GM21529 (cell line): ENCODE data around the gene HS6ST2.

Experiments used
- ATAC-seq: cut with Tn5 transposase; IDR thresholded peaks from one replicate; pipeline ENCODE4 v1.9.1; 2021; ENCODE audit not compliant: unreplicated experiment

Gene HS6ST2

DNA sequence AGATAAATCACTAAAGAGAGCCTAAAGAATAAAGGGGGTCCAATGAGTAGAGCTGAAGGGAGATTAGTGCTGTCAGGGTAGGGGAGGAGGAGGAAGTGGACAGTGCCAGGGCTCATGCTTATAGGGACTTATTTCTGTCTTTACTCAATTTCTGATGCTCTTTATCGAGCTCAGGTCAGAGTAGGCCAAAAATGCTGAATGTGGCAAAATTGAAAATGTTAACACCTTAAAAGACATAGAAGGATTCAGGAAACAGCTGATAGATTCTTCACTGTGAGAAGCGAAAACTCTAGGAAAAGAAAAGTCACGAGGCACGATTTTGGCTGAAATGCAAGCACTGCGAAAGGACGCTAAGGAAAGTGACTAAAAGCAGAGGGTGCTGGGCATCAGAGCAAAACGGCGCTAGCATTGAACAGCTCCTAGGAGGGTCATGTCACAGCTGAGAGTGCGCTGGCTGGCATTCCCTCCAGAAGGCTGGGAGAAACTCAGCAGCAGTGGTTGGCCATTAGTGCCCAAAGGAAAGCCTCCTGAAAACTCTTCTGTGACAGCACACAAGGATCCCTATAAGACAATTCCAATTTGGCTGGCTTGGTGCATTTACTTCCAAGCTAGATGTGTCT is 150.9 kb downstream of the HS6ST2 start:
- ATAC-seq = no peak

DNA sequence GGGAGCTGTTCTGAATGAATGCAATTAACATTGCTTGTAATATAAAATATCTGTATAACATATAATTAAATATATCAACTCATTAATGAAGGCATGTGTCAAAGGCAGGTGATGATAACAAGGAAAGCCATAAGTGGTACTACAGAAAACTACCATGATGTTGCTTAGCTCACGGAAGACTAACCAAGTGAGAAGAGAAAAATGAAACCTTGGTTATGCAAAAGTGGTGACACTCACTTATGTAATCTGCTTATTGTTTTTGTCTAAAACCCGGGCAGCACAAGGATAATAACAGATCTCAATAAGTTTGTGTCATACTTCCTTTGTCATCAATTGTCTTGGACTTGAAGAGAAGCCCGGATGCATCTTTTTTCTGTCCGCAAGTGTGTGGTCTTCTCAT is 156.4 kb downstream of the HS6ST2 start:
- no peak for ATAC-seq

GRCh38 chrX:132795181-132795580 is 163.2 kb downstream of the HS6ST2 start:
- ATAC-seq = no peak

DNA sequence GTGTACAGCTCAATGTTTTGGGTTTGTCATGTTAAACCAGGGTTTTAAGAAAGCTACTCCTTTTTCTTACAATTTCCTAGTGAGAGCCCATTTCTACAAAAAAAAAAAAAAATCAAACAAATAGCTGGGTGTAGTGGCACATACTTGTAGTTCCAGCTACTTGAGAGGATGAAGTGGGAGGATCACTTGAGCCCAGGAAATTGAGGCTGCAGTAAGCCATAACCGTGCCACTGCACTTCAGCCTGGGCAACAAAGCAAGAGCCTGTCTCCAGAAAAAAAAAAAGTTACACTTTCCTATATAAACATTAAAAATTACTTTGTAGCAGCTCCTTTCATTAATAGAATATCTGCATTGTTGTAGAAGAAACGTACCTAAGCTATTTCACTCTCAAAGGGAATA is 166.7 kb downstream of the HS6ST2 start:
- no peak for ATAC-seq

DNA sequence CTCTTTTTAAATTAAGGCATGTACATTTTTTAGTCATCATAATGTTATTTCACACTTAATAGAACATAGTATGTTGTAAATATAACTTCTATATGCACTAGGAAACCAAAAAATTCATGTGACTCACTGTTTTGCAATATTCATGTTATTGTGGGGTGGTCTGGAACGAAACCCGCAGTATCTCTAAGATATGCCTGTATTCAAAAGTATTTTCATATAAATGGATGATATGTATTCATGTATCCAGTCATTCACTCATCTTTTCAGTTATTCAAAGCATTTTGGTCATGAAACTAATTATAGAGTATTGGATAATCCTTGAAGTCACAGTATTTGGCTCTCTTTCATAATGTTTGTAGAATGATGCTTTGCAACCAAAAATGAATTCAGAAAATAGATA is 168.1 kb downstream of the HS6ST2 start:
- ATAC-seq = no peak

DNA sequence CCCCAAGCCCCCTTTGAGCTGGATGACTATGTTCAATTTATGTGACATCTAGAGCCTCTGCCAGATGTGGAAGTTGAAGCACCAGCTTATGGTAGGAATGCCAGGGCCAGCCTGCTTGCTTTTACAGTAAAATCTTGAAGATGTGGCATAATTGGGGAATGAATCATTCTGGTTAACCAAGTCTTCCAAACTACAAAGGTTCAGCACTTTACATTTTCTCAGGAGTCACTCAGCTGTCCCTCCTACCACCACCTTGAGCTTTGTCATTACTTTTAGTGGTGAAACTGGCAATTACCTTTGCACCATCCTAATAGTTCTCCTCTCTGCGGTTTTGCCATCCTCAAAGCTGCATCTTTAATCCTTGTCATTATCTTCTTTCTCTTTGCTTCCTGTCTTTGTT is 172.2 kb downstream of the HS6ST2 start:
- no peak for ATAC-seq

DNA sequence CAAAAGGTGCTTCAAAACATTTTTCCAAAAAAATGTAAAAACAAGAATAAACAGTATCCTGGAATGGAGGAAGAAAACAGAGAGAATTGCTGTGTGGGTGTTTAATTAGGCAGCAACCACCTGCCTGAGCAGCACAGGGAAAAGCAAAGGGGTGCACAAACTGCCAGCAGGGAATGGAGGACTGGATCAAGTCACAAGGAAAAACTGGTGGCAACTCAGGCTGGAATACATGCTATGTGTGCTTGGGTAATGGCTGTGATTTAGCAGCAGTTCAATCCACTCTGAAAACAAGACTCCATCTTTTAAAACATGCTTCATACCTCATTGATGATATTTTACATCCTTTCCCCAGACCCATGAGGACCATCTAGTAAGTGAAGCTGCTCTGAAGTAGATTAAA is 179.5 kb downstream of the HS6ST2 start:
- ATAC-seq = no peak

GRCh38 chrX:132776486-132777210 is 181.8 kb downstream of the HS6ST2 start:
- no peak for ATAC-seq

DNA sequence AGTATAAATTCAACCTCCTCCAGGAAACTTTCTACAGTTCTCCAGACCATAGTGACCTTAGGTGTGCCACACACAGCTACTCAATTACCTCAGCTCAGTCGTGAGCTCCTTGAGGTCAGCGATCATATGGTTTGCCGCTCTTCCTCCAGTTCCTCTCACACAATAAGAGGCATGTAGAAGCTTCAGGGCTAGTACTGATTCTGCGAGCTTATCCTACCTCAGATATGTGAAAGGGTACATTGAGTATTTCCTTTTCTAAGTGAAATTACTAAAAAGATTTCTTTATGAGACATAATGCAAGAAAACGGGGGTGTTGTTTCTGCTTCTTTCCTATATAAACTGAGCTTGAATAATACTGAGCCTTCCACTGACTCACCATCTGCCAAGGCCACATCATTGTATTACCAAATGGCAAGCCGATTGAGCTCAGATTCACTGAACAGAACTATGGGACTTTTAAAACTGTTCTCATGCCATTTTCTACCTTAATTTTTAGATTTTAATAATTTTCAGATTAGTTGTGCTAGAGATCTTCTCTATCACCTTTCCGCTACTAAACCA is 183.1 kb downstream of the HS6ST2 start:
- ATAC-seq = no peak

DNA sequence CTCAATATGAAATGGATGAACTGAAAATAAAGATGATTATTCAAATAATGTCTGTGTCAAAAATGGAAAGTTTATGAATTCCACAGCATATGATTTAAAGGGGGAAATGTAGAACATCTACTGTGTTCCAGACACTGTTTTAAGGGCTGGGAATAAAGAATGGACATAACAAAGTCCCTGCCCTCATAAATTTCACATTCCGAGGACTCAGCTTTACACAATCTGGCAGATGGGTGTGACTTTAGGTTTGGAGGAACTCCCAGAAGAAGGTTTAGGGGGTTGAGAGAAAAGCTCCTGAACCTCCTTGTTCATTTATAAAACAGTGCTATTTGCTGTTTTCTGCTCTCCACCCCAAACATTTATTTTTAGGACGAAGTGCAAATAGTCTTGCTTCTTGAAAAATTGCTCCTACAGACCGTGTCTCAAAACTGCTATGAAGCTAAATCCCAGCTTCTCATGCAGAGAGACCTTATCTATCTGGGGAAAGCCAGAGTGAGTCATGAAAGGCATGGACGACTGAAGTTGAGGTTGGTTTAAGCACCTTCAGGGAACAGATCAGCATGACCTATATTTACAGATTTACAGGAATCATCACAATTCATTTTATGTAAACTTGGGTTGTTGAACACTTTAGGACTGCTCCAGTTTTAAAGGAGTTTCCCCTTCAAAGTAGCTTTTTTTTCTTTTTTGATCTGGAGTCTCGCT is 184.3 kb downstream of the HS6ST2 start:
- no peak for ATAC-seq

GRCh38 chrX:132769609-132770008 is 188.8 kb downstream of the HS6ST2 start:
- no peak for ATAC-seq

- ATAC-seq = no peak
Measured at GRCh38 chrX:132766452-132766851, 192.0 kb downstream of the HS6ST2 start.

DNA sequence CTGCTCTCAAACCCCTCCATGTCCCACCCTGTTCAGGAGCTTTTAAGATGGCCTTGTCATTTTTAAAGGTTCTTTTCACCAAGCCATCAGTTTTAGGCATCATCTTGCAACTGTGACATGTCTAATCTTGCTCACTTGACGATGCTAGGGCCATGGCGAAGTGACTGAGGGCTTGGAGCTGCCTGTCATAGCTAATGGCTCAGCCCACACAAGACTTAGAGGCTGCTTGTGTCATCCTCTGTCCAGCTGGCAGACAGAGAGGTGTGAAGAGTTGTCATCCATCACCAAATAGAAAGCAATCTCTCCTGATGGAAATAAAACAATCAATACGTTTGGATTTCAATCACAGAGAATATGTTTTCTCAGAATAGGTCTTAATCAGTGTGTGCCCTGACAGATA is 194.9 kb downstream of the HS6ST2 start:
- ATAC-seq = no peak

- ATAC-seq = no peak
Measured at GRCh38 chrX:132758759-132759158, 199.7 kb downstream of the HS6ST2 start.

DNA sequence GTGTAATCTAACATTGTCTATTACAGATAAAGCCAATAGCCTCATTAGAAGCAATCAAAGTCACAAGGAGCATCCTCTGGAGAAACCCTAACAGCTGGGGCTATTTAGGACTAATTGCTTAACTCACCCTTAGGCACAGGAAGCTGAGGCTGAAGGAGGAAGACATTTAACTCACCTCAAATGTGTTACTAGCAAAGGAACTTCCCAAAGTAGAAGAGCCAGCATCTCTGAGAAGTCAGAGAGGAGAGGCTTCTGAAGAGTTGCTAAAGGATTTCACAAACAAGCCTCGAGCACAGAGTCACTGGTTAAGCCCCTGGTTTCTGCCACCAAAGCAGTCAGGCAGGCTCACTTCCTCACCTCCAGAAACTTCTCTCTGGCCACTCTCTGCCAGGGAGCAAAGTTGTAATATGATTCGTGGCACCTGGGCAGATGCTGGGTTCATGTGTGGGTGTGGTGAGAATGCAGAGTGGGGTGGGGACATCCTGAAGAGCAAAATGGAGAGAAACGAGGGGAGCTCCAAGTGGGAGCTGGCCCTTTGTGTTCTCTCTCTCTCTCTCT is 201.3 kb downstream of the HS6ST2 start:
- no peak for ATAC-seq

DNA sequence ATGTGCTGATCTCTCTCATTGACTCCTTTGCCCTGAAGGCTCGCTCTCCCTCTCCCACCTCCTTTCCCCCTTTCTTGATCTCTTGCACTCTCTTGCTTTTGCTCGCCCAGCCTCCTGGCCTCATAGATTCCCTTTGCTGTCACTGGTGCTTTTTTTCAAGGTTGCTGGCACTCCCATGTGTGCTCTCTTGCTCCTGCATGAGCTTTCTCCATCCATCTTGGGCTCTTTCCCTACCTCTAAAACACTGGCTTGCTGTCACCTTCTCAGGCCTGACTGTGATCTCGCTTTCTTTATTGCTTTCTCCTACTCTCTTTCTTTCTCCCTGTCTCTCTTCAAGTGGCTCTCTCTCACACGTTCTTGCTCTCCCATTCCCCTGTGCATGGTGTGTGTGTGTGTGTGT is 202.0 kb downstream of the HS6ST2 start:
- ATAC-seq = no peak

GRCh38 chrX:132751063-132751690 is 207.3 kb downstream of the HS6ST2 start:
- no peak for ATAC-seq

- no peak for ATAC-seq
Measured at GRCh38 chrX:132750331-132751062, 207.9 kb downstream of the HS6ST2 start.

GRCh38 chrX:132749406-132749805 is 209.0 kb downstream of the HS6ST2 start:
- no peak for ATAC-seq

DNA sequence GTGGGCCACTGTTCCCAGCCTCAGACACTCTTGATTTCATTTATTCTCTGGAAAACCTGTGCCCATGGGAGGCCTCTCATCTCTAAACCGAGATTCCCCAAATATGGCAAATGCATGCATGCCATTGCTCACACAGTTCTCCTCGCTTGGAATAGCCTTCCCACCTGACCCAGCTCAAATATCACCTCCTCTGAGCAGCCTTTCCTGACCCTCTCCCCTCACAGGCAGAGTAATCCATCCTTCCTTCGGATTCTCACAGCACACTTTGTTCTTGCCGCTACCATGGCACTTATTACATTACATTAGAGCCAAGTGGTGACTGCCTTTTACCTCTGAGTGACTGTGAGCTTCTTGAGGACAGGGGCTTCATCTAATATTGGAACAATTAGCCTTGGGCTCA is 209.5 kb downstream of the HS6ST2 start:
- no peak for ATAC-seq

GRCh38 chrX:132748268-132748667 is 210.2 kb downstream of the HS6ST2 start:
- ATAC-seq = no peak
